SK-N-SH (cell line): ENCODE results near the gene CLDN6. TPM values are rescaled to one million over a fixed set of nuclear protein-coding genes. Genes with fewer than 3 reads are reported as not detected.

Experiments used
- CTCF ChIA-PET: fragments of 300-600, 350-600 bp; formaldehyde crosslinking; extraction: SDS; loops from one replicate; lab custom pipeline; 2021; lab: Yijun Ruan, JAX
- POLR2A ChIA-PET: fragments of 350-600 bp; sonication (Branson Sonifier 250); formaldehyde crosslinking; extraction: SDS; loops from one replicate; lab custom pipeline; 2020; ENCODE audit warnings: antibody characterized with exemption, inconsistent platforms; lab: Yijun Ruan, JAX
- DNase-seq: peaks from one replicate; pipeline ENCODE4 v3.0.0; 2012
- H2AFZ ChIP-seq: fragments of 200-600 bp; sonication (generic); 2 replicates; pipeline ENCODE4 v1.8.1; 2016; ENCODE audit warnings: antibody characterized with exemption, mild to moderate bottlenecking, low read depth
- H3F3A ChIP-seq: fragments of 200-600 bp; sonication (generic); replicated peaks from 2 replicates; pipeline ENCODE3; 2016; ENCODE audit warnings: antibody characterized with exemption, mild to moderate bottlenecking; ENCODE audit not compliant: insufficient read depth
- H3K27ac ChIP-seq, 2 experiments: fragments of 200-500 bp in 1 of 2; fragments of 200-600 bp in 1 of 2; sonication (Bioruptor generic) in 1 of 2; sonication (generic), shearing (Covaris generic) in 1 of 2; 2 replicates each; pipeline versions ENCODE4 v1.5.1 to v1.6.1; 2014 to 2016; ENCODE audit warnings: low read depth in 2 of 2, inconsistent platforms in 1 of 2, low read length in 1 of 2, mild to moderate bottlenecking in 1 of 2, mixed read lengths in 1 of 2
- H3K27me3 ChIP-seq: fragments of 200-600 bp; sonication (generic), shearing (Covaris generic); 2 replicates; pipeline ENCODE4 v1.6.1; 2016; ENCODE audit warnings: mixed run types; ENCODE audit not compliant: insufficient read depth
- H3K36me3 ChIP-seq, 2 experiments: fragments of 200-500 bp in 1 of 2; fragments of 200-600 bp in 1 of 2; sonication (Bioruptor generic) in 1 of 2; sonication (generic) in 1 of 2; replicated peaks in 1 of 2; 2 replicates each; pipeline versions ENCODE3 to v1.5.1; 2014 to 2016; ENCODE audit warnings: low read length in 1 of 2, mild to moderate bottlenecking in 1 of 2; ENCODE audit not compliant: insufficient read depth in 2 of 2, control insufficient read depth in 1 of 2
- H3K4me1 ChIP-seq, 2 experiments: fragments of 200-500 bp in 1 of 2; fragments of 200-600 bp in 1 of 2; sonication (Bioruptor generic) in 1 of 2; sonication (generic), shearing (Covaris generic) in 1 of 2; 2 replicates each; pipeline versions ENCODE4 v1.5.1 to v1.6.1; 2014 to 2016; ENCODE audit warnings: low read depth in 1 of 2, low read length in 1 of 2, mixed run types in 1 of 2; ENCODE audit not compliant: insufficient read depth in 2 of 2, control insufficient read depth in 1 of 2
- H3K4me2 ChIP-seq: fragments of 200-600 bp; sonication (generic), shearing (Covaris generic); 2 replicates; pipeline ENCODE4 v1.6.1; 2017; ENCODE audit warnings: mixed run types
- H3K4me3 ChIP-seq, 2 experiments: fragments of 200-500 bp in 1 of 2; fragments of 200-600 bp in 1 of 2; sonication (Bioruptor generic) in 1 of 2; sonication (generic), shearing (Covaris generic) in 1 of 2; 2 replicates each; pipeline versions ENCODE4 v1.5.1 to v1.8.1; 2014 to 2016; ENCODE audit warnings: low read depth in 2 of 2, inconsistent platforms in 1 of 2, low read length in 1 of 2, mild to moderate bottlenecking in 1 of 2, mixed read lengths in 1 of 2, moderate library complexity in 1 of 2
- H3K79me2 ChIP-seq: fragments of 200-600 bp; sonication (generic); 2 replicates; pipeline ENCODE4 v1.8.1; 2017; ENCODE audit warnings: mild to moderate bottlenecking; ENCODE audit not compliant: insufficient read depth
- H3K9ac ChIP-seq: fragments of 200-600 bp; sonication (generic); 2 replicates; pipeline ENCODE4 v1.6.1; 2017; ENCODE audit warnings: mixed run types
- H3K9me2 ChIP-seq: fragments of 200-600 bp; sonication (generic); 2 replicates; pipeline ENCODE4 v1.6.1; 2017; ENCODE audit warnings: mixed run types
- H3K9me3 ChIP-seq: fragments of 200-600 bp; sonication (generic); 2 replicates; pipeline ENCODE4 v1.6.1; 2017; ENCODE audit warnings: mixed run types, mild to moderate bottlenecking, moderate library complexity
- H4K20me1 ChIP-seq: fragments of 200-600 bp; sonication (generic); 2 replicates; pipeline ENCODE4 v1.6.1; 2017; ENCODE audit warnings: mild to moderate bottlenecking, mixed run types; ENCODE audit not compliant: insufficient read depth
- ELF1 ChIP-seq: IDR thresholded peaks from 2 replicates; pipeline ENCODE4 v1.4.0; 2012
- EP300 ChIP-seq, 2 experiments: IDR thresholded peaks; 2 replicates each; pipeline versions ENCODE4 v1.4.0 to v1.6.1; 2012; ENCODE audit warnings: borderline replicate concordance in 1 of 2, low read depth in 1 of 2, low read length in 1 of 2
- EZH2phosphoT487 ChIP-seq: fragments of 200-600 bp; sonication (generic); IDR thresholded peaks from 2 replicates; pipeline ENCODE4 v1.6.1; 2017; ENCODE audit warnings: low read depth, mixed run types, mild to moderate bottlenecking, antibody characterized with exemption, moderate library complexity, borderline replicate concordance
- FOSL2 ChIP-seq: IDR thresholded peaks from 2 replicates; pipeline ENCODE4 v1.4.0; 2012; ENCODE audit warnings: low read depth, mild to moderate bottlenecking, moderate library complexity, borderline replicate concordance
- FOXM1 ChIP-seq: IDR thresholded peaks from 2 replicates; pipeline ENCODE4 v1.4.0; 2012; ENCODE audit warnings: low read depth, mild to moderate bottlenecking
- MEF2A ChIP-seq: IDR thresholded peaks from 2 replicates; pipeline ENCODE4 v1.4.0; 2012; ENCODE audit warnings: low read depth, borderline replicate concordance
- MXI1 ChIP-seq: IDR thresholded peaks from 2 replicates; pipeline ENCODE4 v1.6.1; 2012; ENCODE audit warnings: mild to moderate bottlenecking, low read depth, low read length, improper control_type of control experiment
- PBX3 ChIP-seq: IDR thresholded peaks from 2 replicates; pipeline ENCODE4; 2012
- RCOR1 ChIP-seq: fragments of 150-350 bp; IDR thresholded peaks from 2 replicates; pipeline ENCODE4 v1.6.1; 2017; ENCODE audit warnings: antibody characterized with exemption, low read length
- RFX5 ChIP-seq: IDR thresholded peaks from 2 replicates; pipeline ENCODE4 v1.6.1; 2012; ENCODE audit warnings: mild to moderate bottlenecking, improper control_type of control experiment, low read length
- RXRA ChIP-seq: IDR thresholded peaks from 2 replicates; pipeline ENCODE4 v1.4.0; 2012; ENCODE audit warnings: low read depth, mild to moderate bottlenecking, borderline replicate concordance
- SIN3A ChIP-seq: IDR thresholded peaks from 2 replicates; pipeline ENCODE4 v1.6.1; 2012; ENCODE audit warnings: low read depth, mild to moderate bottlenecking, low read length, moderate library complexity, borderline replicate concordance
- TAF1 ChIP-seq: IDR thresholded peaks from 2 replicates; pipeline ENCODE4 v1.6.1; 2012; ENCODE audit warnings: low read depth, mild to moderate bottlenecking, low read length, moderate library complexity, borderline replicate concordance
- TCF12 ChIP-seq: IDR thresholded peaks from 2 replicates; pipeline ENCODE4 v1.4.0; 2012
- USF1 ChIP-seq: IDR thresholded peaks from 2 replicates; pipeline ENCODE4 v1.4.0; 2012; ENCODE audit warnings: low read depth, borderline replicate concordance
- YY1 ChIP-seq: IDR thresholded peaks from 2 replicates; pipeline ENCODE4 v1.4.0; 2012; ENCODE audit warnings: low read depth, mild to moderate bottlenecking
- WGBS: methylation state at CpG from one replicate; pipeline ENCODE4 v1.1.6; 2017; ENCODE audit warnings: low lambda C conversion rate; 5-methylcytosine and 5-hydroxymethylcytosine counted together
- polyA plus RNA-seq, 3 experiments: library from polyadenylated mRNA; depleted of rRNA; stranded (reverse); fragments of >200 nt; gene quantifications; 2 replicates each; pipeline ENCODE4 v1.2.3, GENCODE V29; 2012
- TF ChIP-seq, protein P1 (sequence below): fragments of 150-350 bp; IDR thresholded peaks from 2 replicates; pipeline ENCODE4 v1.6.1; 2017; ENCODE audit warnings: antibody characterized with exemption, low read length, low read depth, borderline replicate concordance
- TF ChIP-seq, protein P2 (sequence below): fragments of 200-600 bp; sonication (generic); IDR thresholded peaks from 2 replicates; pipeline ENCODE4 v1.6.1; 2017; ENCODE audit warnings: antibody characterized with exemption, mild to moderate bottlenecking, moderate library complexity
- TF ChIP-seq, protein P3 (sequence below): IDR thresholded peaks from 2 replicates; pipeline ENCODE4 v1.6.1; 2012; ENCODE audit warnings: mild to moderate bottlenecking, low read depth, low read length, moderate library complexity

Gene CLDN6
- polyA plus RNA-seq, 1 of the 3 experiments (the other 2 are of a cell fraction): 0.20 TPM

GRCh38 chr16:2987833-2988232 is 30.1 kb downstream of the CLDN6 start:
- Histone ChIP-seq H3K4me3 (no peak overlapping the region), H3K27me3 (no peaks in the 10 kb centered on the region), H3K79me2 (no peaks in the 10 kb centered on the region), H3K4me2 (no peak overlapping the region), H3K27ac (no peak overlapping the region), H3F3A (peaks cover 3% of the 10 kb centered on the region), H4K20me1 (no peaks in the 10 kb centered on the region), H3K9ac (no peak overlapping the region), H3K36me3 (no peaks in the 10 kb centered on the region), H3K9me2 (no peaks in the 10 kb centered on the region), H2AFZ (no peak overlapping the region), H3K9me3 (no peaks in the 10 kb centered on the region), H3K4me1 (peaks cover 0 to 14% of the 10 kb centered on the region in 2 experiments; a peak in 1 of 4 replicates)
- DNase-seq: peak; percentile 52
- TF ChIP-seq USF1: no peak
- TF ChIP-seq PBX3: peak; percentile 52
- WGBS: 62% methylated on average over 7 of the region's 8 CpGs
- ChIA-PET POLR2A (no interaction called here), CTCF (interaction anchor here (1.0 to 2.8 kb wide), 4 partner anchors 25 to 40 kb away, joined by 3 to 8 read pairs (median 4); partner anchors contain the start of gene KREMEN2)

DNA sequence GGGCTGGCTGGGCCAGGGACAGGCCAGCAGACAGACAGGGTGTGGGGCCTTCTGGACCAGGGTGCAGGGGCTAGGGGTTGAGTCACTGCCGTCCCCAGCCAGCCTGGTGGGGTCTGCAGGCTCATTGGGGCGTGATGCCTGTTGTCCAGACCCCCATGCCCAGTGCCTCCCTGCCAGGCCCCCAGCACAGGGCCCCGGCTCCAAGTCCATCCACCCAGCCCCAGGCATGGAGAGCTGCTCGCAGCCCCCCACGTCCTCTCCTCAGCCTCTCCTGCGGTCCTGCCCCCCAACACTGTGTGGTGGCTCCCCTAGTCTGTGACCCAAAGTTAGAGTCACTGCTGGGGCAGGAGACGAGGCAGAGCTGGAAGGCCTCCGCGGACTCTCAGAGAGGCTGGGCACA is 30.7 kb downstream of the CLDN6 start:
- TF ChIP-seq EZH2phosphoT487 (no peak), RXRA (no peak), USF1 (no peak), MXI1 (no peak), TCF12 (no peak), EP300 (IDR thresholded peaks at IDR 0.05; ENCODE audit: borderline replicate concordance in 1 of 2, low read depth in 1 of 2, low read length in 1 of 2) (no peak), YY1 (no peak), MEF2A (no peak), FOXM1 (no peak), ELF1 (no peak), RFX5 (no peak), RCOR1 (no peak), SIN3A (no peak), TAF1 (no peak), FOSL2 (no peak)
- TF ChIP-seq, protein P1, sequence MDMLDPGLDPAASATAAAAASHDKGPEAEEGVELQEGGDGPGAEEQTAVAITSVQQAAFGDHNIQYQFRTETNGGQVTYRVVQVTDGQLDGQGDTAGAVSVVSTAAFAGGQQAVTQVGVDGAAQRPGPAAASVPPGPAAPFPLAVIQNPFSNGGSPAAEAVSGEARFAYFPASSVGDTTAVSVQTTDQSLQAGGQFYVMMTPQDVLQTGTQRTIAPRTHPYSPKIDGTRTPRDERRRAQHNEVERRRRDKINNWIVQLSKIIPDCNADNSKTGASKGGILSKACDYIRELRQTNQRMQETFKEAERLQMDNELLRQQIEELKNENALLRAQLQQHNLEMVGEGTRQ: no peak
- TF ChIP-seq, protein P2, sequence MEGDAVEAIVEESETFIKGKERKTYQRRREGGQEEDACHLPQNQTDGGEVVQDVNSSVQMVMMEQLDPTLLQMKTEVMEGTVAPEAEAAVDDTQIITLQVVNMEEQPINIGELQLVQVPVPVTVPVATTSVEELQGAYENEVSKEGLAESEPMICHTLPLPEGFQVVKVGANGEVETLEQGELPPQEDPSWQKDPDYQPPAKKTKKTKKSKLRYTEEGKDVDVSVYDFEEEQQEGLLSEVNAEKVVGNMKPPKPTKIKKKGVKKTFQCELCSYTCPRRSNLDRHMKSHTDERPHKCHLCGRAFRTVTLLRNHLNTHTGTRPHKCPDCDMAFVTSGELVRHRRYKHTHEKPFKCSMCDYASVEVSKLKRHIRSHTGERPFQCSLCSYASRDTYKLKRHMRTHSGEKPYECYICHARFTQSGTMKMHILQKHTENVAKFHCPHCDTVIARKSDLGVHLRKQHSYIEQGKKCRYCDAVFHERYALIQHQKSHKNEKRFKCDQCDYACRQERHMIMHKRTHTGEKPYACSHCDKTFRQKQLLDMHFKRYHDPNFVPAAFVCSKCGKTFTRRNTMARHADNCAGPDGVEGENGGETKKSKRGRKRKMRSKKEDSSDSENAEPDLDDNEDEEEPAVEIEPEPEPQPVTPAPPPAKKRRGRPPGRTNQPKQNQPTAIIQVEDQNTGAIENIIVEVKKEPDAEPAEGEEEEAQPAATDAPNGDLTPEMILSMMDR: no peak
- TF ChIP-seq, protein P3, sequence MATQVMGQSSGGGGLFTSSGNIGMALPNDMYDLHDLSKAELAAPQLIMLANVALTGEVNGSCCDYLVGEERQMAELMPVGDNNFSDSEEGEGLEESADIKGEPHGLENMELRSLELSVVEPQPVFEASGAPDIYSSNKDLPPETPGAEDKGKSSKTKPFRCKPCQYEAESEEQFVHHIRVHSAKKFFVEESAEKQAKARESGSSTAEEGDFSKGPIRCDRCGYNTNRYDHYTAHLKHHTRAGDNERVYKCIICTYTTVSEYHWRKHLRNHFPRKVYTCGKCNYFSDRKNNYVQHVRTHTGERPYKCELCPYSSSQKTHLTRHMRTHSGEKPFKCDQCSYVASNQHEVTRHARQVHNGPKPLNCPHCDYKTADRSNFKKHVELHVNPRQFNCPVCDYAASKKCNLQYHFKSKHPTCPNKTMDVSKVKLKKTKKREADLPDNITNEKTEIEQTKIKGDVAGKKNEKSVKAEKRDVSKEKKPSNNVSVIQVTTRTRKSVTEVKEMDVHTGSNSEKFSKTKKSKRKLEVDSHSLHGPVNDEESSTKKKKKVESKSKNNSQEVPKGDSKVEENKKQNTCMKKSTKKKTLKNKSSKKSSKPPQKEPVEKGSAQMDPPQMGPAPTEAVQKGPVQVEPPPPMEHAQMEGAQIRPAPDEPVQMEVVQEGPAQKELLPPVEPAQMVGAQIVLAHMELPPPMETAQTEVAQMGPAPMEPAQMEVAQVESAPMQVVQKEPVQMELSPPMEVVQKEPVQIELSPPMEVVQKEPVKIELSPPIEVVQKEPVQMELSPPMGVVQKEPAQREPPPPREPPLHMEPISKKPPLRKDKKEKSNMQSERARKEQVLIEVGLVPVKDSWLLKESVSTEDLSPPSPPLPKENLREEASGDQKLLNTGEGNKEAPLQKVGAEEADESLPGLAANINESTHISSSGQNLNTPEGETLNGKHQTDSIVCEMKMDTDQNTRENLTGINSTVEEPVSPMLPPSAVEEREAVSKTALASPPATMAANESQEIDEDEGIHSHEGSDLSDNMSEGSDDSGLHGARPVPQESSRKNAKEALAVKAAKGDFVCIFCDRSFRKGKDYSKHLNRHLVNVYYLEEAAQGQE: no peak
- no peaks in the 10 kb centered on the region for H3K36me3 ChIP-seq
- no peak overlapping the region for H3K4me3 ChIP-seq
- no peaks in the 10 kb centered on the region for H3K27me3 ChIP-seq
- no CpG with 5 or more reads among the region's 9 CpGs for WGBS
- ChIA-PET POLR2A (no interaction called here), CTCF (interaction anchor here (1.0 to 2.8 kb wide), 4 partner anchors 25 to 60 kb away, joined by 3 to 8 read pairs (median 4); no protein-coding TSS in a partner anchor)
- no peaks in the 10 kb centered on the region for H3K9me2 ChIP-seq
- peaks cover 6% of the 10 kb centered on the region for H3F3A ChIP-seq
- no peak overlapping the region for H3K9ac ChIP-seq
- no peaks in the 10 kb centered on the region for H3K9me3 ChIP-seq
- H3K4me1 ChIP-seq: peaks cover 0 to 14% of the 10 kb centered on the region in 2 experiments; a peak in 1 of 4 replicates
- H3K4me2 ChIP-seq: no peak overlapping the region
- no peak overlapping the region for H2AFZ ChIP-seq
- no peaks in the 10 kb centered on the region for H4K20me1 ChIP-seq
- no peaks in the 10 kb centered on the region for H3K79me2 ChIP-seq
- no peak overlapping the region for H3K27ac ChIP-seq
- DNase-seq: no peak
